Umbilical cord (tissue), 2 donors: Measurements from ENCODE around the gene ATXN7. TPM values are rescaled to one million over a fixed set of nuclear protein-coding genes. Genes with fewer than 3 reads are reported as not detected.

ENCODE experiments used
- DNase-seq: peaks from one replicate; pipeline ENCODE4 v3.0.0-alpha.2; 2015; ENCODE audit warnings: low spot score
- total RNA-seq: library from RNA; depleted of rRNA; stranded (reverse); fragments of >200 nt; gene quantifications from one replicate; pipeline ENCODE4 v1.2.3, GENCODE V29; 2014; ENCODE audit warnings: low replicate concordance; ENCODE audit not compliant: insufficient read depth

Gene ATXN7
- total RNA-seq, 1 donor from 2014 or later, result 43.1 TPM

DNA sequence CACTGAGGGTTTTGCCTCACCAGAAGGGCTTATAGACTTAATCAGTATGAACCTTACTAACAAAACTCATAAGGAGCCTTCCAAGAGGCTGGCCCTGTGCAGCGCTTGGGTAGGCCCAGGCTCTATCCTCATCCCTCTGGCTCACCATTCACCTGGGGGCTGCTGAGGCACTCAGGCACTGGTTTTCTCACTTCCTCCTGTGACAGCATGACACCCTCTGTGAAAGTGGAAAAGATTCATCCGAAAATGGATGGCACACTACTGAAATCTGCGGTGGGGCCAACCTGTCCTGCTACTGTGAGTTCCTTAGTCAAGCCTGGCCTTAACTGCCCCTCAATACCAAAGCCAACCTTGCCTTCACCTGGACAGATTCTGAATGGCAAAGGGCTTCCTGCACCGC, 118.3 kb downstream of the ATXN7 start:
- DNase-seq, result no peak

DNA sequence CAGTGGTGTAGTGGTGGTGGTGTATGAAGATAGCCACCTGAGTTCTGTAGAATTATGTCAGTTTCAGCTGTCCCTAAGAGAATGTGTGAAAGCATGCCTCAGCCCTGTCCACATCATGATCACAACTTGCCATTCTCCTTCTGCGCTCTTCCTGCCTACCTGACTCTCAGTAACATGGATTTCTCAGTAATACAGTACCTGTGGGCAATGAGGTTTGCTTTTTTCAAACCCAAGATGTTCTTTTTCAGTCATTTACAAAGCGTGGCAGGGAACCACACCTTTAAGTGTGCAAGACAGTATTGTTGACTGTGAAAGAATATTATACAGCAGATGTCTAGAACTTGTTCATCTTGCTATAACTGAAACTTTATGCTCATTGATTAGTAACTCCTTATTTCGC, 120.7 kb downstream of the ATXN7 start:
- DNase-seq, result no peak

DNA sequence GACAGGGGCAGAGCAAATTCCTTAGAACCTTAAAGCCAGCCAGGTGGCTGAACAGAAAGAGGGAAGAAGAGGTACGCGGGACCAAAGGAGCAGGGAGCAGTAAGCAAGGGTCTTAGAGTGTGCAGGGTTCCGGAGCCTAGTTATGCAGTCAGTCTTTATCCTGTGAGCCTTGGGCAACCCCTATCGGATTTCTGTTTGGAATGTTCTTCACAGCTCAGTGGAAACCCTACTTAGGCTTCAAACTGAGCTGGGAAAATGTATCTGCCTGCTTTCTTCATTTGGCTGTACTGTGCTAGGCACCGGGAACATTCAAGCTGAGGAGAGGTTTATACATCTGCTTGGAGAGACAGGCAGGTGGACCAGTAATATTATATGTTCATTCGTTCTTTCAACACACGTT, 122.5 kb downstream of the ATXN7 start:
- DNase-seq, result no peak

DNA sequence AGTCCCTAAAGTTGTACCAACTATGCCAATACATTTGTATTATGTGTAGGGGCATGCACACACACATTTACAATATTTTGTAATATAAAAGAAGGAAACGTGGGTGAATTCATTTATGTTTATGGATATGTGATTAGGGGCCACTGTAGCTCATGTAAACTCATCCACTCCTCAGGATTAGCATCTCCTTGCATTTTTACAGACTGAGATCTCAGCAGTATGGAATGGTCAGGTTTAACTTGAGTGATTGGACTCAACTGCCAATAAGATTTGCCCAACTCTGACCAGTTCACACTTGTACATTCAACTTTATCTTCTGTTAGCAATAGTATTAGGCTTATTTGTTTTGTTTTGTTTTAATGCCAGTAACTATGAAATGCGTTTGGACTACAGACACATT, 123.2 kb downstream of the ATXN7 start:
- DNase-seq, result no peak

DNA sequence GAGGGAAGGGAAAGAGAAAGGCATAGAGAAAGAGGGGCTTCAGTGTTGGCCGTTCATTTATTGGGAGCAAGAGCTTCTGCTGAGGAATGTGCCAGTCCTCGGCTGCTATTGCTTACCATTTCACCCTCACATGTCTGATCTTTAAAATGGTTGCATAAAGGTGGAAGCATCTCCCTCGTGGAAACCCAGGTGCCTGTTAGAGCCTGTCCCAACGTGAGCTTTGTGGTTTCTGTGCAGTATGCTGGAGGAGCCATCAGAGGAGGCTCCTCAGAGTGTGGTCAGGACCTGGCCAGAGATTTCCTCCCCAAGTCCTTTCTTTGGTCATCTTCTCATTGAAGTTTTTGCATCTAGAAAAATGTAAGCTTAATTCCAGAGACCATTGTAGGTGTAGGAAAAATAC, 125.3 kb downstream of the ATXN7 start:
- DNase-seq, result no peak

DNA sequence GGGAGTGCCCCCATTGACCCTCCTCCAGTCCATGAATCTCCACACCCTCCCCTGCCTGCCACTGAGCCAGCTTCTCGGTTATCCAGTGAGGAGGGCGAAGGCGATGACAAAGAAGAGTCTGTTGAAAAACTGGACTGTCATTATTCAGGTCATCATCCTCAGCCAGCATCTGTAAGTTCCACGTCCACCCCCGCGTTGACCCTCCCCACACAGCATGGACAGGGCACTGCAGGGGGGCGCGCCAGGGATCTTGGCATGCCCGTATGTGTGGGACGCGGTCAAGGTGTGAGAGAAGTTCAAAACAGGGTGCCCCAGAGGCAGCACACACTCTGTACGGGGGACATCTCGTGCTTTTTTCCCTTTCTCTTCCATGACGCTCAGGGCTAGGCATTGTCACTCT, 126.5 kb downstream of the ATXN7 start:
- no peak for DNase-seq

DNA sequence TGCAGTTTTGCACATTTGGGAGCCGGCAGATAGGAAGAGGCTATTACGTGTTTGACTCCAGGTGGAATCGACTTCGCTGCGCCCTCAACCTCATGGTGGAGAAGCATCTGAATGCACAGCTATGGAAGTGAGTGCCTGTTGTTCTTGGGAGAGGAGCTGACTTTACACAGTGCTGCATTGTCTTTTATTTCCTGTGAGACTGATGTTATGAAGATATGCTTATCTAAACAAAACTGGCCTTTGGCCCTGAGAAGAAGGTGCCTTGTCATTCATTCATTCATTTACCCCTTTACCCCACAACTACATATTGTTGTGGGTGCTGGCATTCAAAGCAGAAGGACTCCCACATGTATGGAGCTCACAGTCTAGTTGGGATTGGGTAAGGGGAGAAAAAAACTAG, 127.1 kb downstream of the ATXN7 start:
- no peak for DNase-seq

DNA sequence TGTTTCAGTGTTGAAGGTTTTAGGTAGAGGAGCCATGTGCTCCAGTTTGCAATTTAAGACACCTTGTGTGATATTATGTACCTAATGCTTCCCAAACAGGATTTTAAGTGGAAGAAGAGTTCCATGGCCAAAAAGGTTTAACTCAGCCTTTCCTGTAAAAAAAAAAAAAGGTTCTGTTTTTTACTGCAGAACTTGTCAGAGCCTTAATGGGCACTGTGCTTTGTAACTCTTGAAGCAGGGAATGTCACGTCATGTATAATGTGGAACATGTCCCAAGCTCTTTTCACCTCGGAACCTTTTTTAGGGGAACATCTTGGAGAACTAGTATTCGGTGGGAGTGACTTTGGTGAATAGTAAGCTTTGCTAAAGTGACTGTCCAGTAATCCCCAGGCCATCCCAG, 128.0 kb downstream of the ATXN7 start:
- no peak for DNase-seq

DNA sequence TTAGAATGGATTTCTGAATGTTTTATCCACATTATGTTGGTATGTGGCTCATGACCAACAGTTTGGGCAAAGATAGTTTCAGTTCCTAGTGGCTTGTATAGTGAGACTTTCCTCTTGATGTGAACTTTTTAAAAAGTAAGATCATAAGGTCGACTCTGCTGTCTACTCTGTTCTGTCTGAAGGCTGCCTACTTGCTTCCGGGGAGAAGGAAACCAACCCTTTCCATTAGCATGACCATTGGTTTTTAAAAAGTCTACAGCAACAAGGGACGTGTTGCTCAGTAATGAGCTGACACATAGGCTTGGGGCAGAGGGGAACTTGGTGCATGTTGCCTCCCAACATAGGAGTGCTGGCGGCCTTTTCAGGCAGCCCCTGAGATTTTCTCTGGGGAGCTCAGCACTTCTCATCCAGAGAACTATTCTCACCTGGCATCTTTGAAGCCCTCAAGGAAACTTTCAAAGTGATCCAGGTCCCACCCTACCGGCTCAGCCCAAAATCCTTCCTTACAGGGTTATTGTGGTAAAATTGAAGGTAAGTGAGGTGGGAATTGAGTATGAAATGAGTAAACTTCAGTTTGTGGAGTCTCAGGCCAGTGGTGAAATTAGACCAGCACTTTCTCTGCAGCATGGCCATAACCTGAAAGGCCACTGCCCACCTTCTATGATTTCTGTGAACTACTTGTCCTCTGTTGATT, 129.0 kb downstream of the ATXN7 start:
- no peak for DNase-seq

DNA sequence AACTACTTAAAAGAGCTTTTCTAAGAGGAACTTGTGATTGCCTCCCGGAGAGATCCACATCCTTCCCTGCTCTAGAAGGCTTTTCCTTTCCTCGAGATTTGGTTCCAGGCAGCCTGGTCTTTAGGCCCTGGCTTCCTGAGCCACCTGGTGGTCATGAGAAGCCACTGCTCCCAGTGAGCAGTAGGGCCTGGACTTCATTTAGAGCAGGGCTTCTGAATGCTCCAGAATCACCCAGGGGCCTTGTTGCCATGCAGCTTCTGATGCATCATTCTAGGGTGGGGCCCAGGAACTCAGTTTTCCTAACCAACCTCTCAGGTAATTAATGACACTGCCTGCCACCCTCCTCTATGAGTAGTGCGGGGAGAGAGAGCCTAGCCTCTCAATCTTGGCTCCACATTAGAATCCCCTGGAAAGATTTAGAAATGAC, 130.0 kb downstream of the ATXN7 start:
- DNase-seq, result peak; percentile 79

DNA sequence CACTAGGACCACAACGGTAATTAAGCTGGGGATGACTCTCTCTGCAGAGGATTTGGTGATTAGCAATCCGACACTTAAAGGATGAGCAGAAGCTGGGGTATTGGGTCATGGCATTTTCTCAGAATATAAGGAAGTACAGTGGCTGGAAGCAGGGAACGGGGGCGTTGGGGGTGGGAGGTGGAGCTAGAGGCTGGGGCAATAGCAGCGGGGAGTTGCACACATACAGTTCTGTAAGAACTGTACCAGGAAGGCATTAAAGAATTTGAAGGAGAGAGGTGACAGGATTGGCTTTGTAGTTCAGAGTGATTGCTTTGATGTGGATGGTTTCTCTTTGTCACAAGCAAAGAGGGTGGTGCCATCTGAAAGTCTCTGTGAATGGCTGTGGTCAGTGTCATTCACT, 131.4 kb downstream of the ATXN7 start:
- no peak for DNase-seq

DNA sequence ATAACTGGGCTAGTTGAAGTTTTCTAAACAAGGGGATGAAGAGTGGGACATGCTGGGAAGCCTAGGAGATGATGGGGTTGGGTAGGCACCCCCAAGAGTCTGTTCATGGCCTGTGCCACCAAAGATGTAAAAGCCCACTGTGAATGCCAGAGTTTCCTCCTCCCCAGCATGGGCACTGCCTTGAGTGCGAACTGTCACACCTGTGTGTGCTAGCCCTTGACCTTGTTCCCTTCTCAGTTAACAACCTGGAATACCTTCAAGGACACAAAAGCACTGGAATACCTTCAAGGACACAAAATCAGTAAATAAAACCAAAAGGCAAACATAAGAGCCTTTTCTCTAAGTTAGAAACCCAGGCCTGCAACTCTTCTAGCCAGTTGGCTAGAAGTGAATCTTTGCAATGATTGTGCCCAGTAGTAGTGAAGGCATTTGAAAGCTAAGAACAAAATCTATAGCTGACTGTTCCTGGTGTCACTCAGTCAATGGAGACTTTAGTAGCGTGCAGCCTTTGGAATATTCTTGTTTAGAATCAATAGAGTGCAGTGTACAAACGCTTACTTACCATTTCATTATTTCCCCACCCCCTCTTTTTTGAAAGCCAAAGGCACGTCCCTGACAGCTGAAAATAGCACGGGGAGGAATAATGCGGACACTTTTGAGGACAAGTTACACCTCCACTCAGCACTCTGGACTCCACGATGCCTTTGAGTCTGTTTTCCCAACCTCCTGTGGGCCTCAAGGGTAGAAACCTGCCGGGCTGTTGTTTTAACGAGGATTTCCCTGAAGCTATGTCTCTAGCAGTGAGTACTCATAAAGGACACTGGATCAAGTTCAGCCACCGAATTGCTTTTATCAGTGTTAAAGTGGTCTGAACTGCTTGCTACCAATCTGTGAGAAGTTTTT, 135.4 kb downstream of the ATXN7 start:
- DNase-seq, result no peak

DNA sequence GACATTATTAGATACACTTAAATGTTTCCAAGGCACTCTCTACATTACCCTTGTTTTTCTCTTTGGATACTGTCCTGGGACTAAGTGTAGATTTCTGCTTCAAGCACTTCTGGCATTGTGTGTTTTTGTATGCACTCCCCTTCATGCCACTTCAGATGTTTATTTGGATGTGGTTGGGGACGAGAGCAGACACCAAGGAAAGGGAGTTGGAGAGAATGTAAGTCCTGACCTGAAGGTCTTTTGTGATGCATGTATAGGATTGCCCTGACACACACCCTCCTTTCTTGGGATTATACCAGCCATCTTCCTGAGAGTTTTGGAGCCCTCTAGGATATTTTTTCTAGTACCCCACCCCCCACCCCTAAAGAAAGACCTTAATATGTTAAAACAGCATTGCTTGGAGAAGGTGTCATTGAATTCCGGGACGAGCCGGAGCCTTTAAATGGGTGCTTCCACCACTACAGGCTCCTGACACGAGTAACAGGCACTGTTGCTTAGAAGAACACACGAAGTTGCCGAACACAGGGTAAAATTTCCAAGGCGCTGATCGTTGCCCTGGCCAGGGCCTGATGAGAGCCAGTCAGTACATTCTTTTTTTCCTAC, 136.9 kb downstream of the ATXN7 start:
- no peak for DNase-seq

DNA sequence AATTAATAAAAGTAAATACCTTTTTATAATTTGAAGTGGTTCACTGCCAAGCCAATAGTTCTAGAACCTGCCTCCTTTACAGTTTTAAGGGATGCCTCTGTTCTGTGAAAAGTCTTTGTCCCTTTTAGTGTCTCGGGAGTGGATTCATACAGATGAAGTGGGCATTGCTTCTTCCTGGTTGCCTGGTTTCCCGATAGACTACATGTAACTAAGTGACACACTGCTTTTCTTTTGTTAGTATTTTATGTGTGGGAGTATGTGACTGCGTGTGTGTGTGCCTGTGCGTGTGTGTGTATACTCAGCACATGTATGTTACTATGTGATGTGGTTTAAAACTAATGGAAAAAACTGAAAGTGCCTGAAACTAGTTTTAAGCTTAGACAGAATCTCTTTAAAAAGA, 138.6 kb downstream of the ATXN7 start:
- no peak for DNase-seq

DNA sequence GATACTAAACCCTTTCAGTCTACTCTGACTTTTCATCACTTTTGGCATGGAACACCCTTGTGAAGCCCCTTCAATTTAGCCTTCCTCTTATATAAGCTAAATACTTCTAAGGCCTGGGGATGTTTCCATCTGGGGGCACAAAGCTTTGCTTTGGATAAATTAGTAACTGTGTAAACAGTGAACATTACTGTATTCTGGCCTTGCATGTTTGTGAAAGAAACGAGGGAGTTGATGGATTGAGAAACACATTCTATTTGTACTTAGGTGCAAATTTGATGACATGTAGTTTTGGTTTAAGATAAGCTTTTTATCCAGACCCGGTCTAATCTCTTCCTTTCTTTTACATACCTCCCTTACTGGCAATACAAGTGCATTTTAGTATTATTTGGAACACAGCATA, 139.9 kb downstream of the ATXN7 start:
- DNase-seq, result no peak

DNA sequence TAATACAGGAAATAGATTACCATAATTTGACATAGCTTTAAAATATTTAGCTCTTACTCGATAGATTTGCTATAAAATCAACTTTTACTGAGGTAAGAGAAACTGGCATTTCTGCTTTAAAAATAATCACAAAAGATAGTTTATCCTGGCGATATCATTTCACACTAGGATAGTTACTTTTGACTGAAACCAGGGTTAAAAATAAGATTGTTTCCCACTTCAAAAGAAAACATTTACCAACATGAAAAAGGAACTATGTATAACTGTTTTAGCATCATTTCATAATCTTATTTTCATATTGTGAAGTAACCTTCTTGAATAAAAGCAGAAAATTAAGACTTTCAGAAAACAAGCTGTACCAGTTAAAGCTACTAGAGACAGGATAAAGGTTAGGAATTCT, 144.3 kb downstream of the ATXN7 start:
- no peak for DNase-seq

DNA sequence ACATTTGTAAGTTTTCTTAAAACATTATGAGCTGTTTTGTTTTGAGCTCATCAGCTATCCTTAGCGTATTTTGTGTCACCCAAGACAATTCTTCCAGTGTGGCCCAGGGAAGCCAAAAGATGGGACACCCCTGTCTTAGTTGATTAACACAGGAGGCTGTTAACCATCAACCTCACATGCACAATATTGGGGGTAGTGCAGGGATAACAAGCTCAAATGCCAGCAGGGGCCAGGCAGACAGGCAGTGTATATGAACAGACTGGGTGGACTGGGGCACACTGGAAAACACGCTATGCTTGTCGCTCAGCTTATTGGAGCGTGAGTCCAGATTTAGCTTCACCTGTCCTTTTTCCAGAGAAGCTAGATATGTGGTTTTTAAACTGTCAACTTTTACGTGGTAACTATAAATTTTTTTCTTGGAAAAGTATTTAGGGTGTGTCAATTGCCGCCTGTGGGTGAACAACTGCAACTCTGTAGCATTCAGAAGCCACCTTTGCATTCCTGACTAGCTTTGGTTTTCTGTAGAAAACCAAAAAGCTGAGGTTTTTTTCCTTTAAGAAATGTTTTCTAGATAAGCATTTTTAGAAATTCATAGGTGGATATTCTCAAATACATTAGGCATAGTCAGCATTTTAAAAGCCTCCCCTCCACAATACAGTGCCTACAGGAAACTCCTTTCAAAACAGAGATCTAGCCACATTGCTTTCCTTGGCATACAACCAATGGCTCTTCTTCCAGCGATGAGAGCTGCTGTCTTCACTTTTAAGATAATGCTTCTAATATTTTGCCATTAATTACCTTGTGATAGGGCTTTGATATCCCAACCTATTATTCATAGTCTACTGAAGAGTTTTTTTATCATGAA, 145.1 kb downstream of the ATXN7 start:
- no peak for DNase-seq

DNA sequence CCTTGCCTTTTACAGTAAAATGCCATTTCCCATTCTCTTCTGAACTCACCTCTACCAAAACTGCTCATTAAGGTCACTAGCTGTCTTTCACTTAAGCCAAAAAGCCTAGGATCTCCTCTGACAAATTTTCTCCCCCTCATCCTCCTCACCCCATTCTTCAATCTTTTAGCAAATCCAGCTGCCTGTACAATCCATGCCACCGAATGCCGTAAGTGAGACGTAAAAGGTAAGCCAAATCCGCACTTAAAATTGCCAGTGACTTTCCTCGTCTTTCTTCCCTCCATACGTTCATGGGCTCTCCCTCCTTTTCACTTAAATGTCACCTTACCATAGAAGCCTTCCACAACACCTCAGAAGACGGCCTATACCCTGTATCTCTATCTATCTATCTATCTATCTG, 145.9 kb downstream of the ATXN7 start:
- no peak for DNase-seq

DNA sequence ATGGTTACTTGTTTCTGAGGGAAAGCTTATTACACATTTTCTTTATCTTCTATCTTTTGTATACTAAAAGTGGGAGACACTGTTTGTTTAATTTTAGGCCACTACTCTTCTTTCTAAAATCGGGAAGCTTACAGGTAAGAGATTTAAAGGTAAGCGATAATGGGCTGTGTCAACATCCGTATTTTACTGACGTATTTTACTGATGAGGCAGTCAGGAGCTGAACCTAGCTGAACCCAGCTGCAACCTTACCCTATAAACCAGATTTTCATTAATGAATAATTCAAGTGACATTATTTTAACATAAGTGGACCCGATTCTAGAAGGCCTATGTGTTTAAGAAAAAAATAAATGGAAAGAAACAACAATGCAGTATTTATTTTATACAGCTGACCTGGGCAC, 146.5 kb downstream of the ATXN7 start:
- DNase-seq, result no peak

DNA sequence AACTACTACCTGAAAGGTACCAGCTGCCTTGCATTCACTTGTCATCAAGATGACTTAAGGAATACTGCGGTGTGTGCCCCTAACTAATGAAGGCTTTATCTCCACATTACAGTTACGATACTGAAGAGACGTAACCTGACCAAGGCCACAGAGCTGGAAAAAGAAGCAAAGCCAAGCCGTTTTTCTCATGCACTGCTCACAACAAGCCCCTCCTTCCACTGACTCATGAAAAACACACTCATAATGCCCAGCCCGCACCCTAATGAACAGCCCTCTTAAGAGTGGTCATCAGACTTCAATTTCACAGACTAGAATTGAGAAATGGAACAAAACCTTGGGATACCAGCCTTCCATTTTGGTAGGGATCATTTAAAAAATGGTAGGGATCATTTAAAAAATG, 148.0 kb downstream of the ATXN7 start:
- no peak for DNase-seq

DNA sequence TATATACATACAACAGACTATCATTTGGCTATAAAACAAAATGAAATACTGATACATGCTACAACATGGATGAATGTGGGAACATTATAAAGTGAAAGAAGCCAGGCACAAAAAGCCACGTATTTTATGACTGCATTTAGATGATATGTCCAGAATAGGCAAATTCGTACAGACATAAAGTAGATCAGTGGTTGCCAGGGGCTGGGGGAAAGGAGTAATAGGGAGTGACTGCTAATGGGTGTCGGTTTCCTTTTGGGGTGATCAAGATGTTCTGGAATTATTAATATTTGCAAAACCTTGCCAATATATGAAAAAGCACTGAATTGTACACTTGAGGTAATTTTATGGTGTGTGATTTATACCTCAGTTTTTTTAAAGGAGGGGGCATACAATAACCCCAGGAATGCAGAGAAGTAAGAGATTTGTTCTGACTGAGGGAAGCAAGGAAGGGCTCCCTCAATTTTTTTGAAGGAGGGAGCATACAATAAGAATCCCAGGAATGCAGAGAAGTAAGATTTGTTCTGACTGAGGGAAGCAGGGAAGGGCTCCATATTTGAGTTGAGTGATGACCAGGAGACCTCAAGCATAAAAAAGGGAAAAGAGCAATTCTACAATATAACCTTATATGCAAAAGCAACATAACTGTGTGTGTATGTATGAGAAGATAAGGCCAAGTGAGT, 153.4 kb downstream of the ATXN7 start:
- DNase-seq, result no peak
